ENCODE results near the gene TCF7L2. TPM values are rescaled to one million over a fixed set of nuclear protein-coding genes. Genes with fewer than 3 reads are reported as not detected.

Gene TCF7L2
- total RNA-seq, 4 donors from 2014 or later = 4.0 to 13.2 (median 6.4) TPM

DNA sequence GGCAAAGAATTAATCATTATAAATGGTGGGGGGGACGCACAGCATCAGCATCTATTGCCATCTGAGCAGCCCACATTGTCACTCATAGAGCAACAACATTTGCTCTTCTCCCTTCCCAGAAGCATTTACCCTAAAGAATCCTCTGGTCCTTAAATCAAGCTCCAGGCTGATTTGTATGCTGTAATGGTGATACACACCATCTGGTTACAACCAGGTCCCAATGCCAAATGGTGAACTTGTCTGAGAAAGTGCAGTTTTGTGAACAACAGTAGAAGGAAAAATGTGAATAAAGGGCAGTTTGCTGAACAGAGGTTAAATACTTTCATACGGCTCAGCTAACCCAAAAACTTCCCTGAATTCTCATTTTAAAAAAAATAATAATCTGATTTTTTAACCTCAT, 38.8 kb upstream of the TCF7L2 start:
- intact Hi-C loops (cut with DNase I) = no loop called here
- no peak for DNase-seq
- WGBS, 2 donors = 73 to 86% methylated on average over 2 of the region's 2 CpGs
- H3K27me3 ChIP-seq = no peaks in the 10 kb centered on the region
- H3K4me3 ChIP-seq = no peak overlapping the region
- TF ChIP-seq, protein P1, sequence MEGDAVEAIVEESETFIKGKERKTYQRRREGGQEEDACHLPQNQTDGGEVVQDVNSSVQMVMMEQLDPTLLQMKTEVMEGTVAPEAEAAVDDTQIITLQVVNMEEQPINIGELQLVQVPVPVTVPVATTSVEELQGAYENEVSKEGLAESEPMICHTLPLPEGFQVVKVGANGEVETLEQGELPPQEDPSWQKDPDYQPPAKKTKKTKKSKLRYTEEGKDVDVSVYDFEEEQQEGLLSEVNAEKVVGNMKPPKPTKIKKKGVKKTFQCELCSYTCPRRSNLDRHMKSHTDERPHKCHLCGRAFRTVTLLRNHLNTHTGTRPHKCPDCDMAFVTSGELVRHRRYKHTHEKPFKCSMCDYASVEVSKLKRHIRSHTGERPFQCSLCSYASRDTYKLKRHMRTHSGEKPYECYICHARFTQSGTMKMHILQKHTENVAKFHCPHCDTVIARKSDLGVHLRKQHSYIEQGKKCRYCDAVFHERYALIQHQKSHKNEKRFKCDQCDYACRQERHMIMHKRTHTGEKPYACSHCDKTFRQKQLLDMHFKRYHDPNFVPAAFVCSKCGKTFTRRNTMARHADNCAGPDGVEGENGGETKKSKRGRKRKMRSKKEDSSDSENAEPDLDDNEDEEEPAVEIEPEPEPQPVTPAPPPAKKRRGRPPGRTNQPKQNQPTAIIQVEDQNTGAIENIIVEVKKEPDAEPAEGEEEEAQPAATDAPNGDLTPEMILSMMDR (IDR thresholded peaks at IDR 0.05) = no peak
- TF ChIP-seq POLR2A (IDR thresholded peaks at IDR 0.05) = no peak
- H3K36me3 ChIP-seq = no peaks in the 10 kb centered on the region
- H3K4me1 ChIP-seq = peaks cover 0 to 16% (median 0%) of the 10 kb centered on the region in 3 donors
- H3K9me3 ChIP-seq = no peaks in the 10 kb centered on the region
- H3K27ac ChIP-seq = no peak overlapping the region

DNA sequence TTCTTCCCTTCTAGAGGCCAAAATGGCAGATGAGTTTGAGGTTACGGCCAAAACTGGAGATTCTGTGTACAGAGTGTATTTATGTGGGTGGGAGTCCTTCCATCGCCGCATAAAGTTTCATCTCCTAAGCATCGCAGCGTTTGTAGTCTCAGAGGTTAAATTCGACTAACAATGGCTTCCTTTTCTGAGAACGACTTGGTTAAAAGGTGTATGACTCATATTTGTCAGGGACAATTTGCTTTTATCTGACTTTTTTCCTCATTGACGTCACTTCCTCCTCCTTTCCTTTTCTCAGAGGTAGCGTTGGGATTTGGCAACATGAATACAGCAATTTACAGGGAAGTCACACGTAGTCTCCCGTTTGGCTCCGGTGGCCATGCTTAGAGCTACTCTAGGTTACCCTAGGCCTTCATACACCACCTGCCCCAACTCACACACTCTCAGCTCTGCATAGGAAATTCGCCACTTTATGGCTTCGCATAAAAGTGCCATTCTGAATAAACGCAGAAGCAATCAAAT, 37.6 kb upstream of the TCF7L2 start:
- Histone ChIP-seq H3K27me3 (no peaks in the 10 kb centered on the region), H3K36me3 (no peaks in the 10 kb centered on the region), H3K9me3 (no peaks in the 10 kb centered on the region), H3K4me1 (peaks cover 0 to 16% (median 0%) of the 10 kb centered on the region in 3 donors), H3K4me3 (no peak overlapping the region), H3K27ac (no peak overlapping the region)
- WGBS, 2 donors = 68 to 72% methylated on average over 15 of the region's 15 CpGs
- no peak for TF ChIP-seq POLR2A (IDR thresholded peaks at IDR 0.05)
- TF ChIP-seq, protein P1 (IDR thresholded peaks at IDR 0.05) = no peak
- no peak for DNase-seq
- intact Hi-C loops (cut with DNase I) = no loop called here

DNA sequence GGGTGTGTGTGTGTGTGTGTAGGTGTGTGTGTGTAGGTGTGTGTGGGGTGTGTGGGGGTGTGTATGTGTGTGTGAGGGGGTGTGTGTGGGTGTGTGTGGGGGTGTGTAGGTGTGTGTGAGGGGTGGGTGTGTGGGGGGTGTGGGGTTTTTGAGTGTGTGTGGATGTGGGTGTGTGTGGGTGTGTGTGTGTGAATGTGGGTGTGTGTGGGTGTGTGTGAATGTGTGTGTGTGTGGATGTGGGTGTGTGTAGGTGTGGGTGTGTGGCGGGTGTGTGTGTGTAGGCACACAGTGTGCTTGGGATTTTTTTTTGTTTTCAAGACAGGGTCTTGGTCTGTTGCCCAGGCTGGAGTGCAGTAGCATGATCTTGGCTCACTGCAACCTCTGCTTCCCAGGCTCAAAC, 36.8 kb upstream of the TCF7L2 start:
- DNase-seq = no peak
- H3K9me3 ChIP-seq = no peaks in the 10 kb centered on the region
- no peak overlapping the region for H3K27ac ChIP-seq
- WGBS, 2 donors = 57 to 100% methylated on average over 1 of the region's 1 CpG
- H3K36me3 ChIP-seq = no peaks in the 10 kb centered on the region
- H3K4me3 ChIP-seq = no peak overlapping the region
- TF ChIP-seq, protein P1 (IDR thresholded peaks at IDR 0.05) = no peak
- TF ChIP-seq POLR2A (IDR thresholded peaks at IDR 0.05) = no peak
- no peaks in the 10 kb centered on the region for H3K27me3 ChIP-seq
- intact Hi-C loops (cut with DNase I) = no loop called here
- peaks cover 0 to 16% (median 0%) of the 10 kb centered on the region in 3 donors for H3K4me1 ChIP-seq

DNA sequence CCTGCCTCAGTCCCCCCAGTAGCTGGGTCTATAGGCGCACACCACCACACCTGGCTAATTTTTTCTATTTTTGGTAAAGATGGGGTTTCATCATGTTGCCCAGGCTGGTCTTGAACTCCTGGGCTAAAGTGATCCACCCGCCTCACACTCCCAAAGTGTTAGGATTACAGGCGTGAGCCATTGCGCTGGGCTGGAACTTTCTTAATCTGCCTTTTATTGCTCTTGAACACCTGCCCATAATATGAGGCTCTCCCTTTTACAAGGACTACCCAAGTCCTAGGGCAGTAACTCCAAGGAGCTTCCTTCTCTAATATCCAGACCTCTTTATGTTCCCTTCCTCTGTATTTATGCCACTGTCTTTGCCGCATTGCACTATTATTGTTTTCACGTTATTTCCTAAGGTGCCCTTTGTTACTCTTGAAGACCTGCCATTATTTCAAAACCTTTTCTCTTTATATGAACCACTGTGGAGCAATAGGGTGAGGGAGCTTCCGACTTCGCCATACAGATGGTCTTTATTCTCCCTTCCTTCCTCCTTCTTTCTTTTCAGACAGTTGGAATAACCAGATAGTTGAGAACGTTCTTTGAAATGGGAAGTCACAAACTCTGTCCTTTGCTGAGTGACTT, 36.3 kb upstream of the TCF7L2 start:
- WGBS, 2 donors = 69 to 72% methylated on average over 9 of the region's 9 CpGs
- Histone ChIP-seq H3K27me3 (no peaks in the 10 kb centered on the region), H3K9me3 (no peaks in the 10 kb centered on the region), H3K27ac (no peak overlapping the region), H3K36me3 (no peaks in the 10 kb centered on the region), H3K4me1 (peaks cover 0 to 16% (median 0%) of the 10 kb centered on the region in 3 donors), H3K4me3 (no peak overlapping the region)
- intact Hi-C loops (cut with DNase I) = no loop called here
- DNase-seq = no peak
- TF ChIP-seq POLR2A (IDR thresholded peaks at IDR 0.05) = no peak
- TF ChIP-seq, protein P1 (IDR thresholded peaks at IDR 0.05) = no peak

DNA sequence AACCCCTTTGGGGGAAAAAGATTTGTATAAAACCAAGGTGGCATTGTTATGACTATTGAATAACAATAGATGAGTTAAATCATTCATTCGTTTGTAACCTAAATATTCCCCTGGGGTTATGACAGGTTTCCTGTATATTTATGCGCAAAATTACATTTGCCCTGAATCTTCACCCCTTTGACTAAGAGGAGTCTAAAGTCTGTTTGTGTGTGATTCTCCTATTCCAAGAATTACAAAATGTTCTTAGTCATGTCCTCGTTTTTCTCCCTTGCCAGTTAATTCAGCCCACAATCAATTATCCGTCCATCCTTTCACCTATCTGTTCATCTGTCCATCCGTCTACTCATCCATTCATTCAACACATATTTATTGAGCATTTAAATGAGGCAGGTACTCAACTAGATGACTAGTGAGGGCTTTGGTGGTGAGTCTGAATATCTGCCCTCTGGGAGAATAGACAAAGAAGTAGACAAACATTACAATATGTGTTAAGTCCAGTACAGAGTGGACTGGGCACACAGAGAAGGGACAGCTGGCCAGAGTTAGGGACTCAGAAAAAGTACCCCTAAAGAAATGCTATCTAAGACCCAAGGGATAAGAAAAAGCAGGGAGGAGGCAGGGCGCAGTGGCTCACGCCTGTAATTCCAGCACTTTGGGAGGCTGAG, 35.6 kb upstream of the TCF7L2 start:
- Histone ChIP-seq H3K36me3 (no peaks in the 10 kb centered on the region), H3K4me3 (no peak overlapping the region), H3K27ac (no peak overlapping the region), H3K27me3 (no peaks in the 10 kb centered on the region), H3K9me3 (no peaks in the 10 kb centered on the region), H3K4me1 (peaks cover 0 to 16% (median 0%) of the 10 kb centered on the region in 3 donors)
- no peak for DNase-seq
- intact Hi-C loops (cut with DNase I) = no loop called here
- TF ChIP-seq, protein P1 (IDR thresholded peaks at IDR 0.05) = no peak
- TF ChIP-seq POLR2A (IDR thresholded peaks at IDR 0.05) = no peak
- 72 to 77% methylated on average over 7 of the region's 7 CpGs for WGBS, 2 donors
